Islet of Langerhans (tissue), 1 donor: ENCODE measurements around the gene BACE2.
"Not testable (repeated sequence)": the region's sequence is repeated elsewhere in the genome, so short reads cannot be mapped to it uniquely, and the experiment has no call there.

Experiments
- FAIRE-seq: peaks from one replicate; lab custom pipeline; 2011; peaks lifted over from hg19 to GRCh38; lab: Jason Lieb, UNC

The BACE2 gene

DNA sequence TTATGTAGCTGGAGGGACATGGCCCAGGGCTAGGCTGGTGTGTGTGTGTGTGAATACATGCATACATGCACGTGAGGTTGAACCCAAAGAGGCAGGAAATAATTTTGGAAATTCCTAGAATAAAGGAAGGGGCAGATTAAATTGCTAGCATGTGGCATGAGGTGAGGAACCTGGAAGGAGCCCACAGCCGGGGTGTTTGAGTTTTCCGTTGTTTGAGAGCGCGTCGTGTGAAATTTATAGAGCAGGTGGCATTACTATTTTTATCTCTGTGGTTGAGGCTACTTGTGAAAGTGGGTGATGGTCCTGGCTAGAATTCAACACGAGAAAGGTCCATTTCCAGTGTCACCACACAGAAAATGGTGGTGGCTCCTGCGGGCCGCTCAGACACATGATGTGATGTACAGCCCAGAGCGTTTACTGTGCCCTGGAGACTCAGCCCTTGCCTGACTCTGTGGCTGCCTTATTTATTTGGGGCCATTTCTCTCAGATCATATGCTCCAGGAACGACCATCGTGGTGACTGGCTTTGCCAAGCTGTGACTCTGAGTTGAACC is 48.0 kb downstream of the BACE2 start:
- no peak for FAIRE-seq

DNA sequence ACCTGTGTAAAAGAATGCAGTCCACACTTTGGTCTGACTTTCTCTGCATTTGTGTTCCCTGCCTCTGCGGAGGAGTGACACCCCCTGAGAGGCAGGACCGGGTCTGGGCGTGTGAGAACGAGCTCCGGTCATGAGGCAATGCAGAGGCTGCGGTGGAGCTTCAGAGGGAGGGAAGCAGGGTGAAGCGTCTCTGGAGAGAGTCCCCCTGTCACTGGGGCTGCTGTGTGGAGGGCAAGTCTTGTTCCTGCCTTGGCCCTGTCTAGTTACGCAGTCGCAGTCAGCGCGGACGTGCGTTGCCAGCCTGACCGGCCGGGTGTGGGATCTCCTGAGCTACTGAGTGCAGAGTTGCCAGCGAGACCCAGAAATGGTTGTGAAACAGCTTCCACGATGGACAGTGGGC is 48.5 kb downstream of the BACE2 start:
- FAIRE-seq, result no peak

DNA sequence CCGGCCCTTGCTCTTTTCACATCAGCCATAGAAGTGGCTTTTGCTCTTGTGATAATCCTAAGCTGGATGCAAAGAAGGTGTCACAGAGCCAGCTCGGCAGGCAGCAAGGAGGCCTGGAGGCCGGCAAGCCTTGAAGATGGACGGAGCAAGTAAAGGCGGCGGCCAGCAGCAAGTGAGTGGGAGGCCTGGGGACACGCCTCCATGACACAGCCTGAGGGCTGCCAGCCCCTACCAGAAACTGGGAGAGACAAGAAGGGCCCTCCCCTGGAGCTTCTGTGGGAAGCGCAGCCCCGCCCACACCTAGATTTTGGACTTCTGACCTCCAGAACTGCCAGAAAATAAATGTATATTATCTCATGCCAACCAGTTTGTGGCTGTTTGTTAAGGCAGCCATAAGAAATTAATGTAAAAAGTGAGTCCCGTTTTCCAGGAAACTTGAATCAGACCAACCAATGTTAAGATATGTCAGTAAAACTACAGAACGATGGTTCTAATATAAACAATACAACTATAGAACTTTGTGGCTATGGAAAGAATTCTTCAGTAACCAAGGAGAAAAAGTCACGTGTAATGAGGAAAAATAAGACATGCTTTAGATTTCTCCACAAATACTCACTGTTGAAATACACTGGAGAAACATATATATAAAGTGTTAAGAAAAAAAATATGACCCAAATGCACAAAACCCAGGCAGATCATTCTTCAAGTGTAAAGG is 49.9 kb downstream of the BACE2 start:
- FAIRE-seq, result no peak

- FAIRE-seq, result no peak
Observed at GRCh38 chr21:41219498-41220207, 51.7 kb downstream of the BACE2 start.

- no peak for FAIRE-seq
Observed at GRCh38 chr21:41220208-41220733, 52.3 kb downstream of the BACE2 start.

GRCh38 chr21:41222247-41223068 is 54.5 kb downstream of the BACE2 start:
- no peak for FAIRE-seq

DNA sequence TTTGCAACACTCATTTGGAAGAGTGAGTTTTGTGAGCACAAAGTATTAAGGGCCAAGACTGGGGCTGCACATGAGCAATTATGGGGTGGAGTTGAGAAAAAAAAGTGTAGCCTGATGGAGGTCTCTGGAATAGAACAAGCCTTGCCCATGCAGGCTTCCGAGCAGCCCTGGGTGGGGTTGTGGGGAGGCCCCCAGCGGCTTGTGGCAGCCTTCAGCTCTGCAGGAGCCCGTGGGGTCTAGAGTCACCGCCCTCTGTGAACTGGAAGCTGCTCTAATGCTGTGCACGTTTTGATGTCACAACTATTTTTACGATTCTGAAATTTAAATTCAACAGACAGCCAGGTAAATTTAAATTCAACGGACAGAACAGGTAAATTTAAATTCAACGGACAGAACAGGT is 58.9 kb downstream of the BACE2 start:
- FAIRE-seq, result no peak

GRCh38 chr21:41227357-41228005 is 59.5 kb downstream of the BACE2 start:
- no peak for FAIRE-seq

GRCh38 chr21:41228006-41228370 is 60.0 kb downstream of the BACE2 start:
- no peak for FAIRE-seq

DNA sequence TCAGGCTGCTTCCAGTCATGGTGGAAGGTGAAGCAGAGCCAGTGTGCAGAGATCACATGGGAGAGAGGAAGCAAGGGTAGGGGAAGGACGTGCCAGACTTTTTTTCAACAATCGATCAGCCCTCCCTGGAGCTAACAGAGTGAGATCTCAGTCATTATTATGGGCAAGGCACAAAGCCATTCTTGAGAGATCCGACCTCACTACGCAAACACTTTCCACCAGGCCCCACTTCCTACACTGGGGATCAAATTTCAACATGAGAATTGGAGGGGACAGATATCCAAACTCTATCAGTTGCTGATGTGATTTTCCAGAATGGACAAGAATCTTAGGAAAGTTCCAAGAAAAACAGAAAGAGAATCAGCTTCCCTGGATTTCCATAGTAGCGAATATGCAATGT is 60.5 kb downstream of the BACE2 start:
- no peak for FAIRE-seq

DNA sequence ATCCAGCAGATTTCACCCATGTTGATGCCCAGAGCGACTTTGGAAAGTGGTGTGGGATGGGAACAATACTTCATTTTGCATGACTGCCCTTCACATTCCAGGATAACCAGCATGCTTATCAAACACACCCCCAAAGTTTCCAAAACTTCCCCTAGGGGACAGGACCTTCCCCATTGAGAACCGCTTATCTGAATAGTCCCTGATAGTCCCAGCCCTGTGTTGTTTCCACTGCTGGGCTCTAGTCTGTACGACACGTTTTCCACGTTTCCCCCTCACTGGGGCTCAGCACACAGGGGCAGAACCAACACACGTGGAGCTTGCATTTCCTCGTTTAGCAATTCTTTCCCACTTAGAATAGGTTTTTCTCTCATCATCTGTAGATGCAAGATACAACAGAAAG is 61.0 kb downstream of the BACE2 start:
- FAIRE-seq, result no peak

DNA sequence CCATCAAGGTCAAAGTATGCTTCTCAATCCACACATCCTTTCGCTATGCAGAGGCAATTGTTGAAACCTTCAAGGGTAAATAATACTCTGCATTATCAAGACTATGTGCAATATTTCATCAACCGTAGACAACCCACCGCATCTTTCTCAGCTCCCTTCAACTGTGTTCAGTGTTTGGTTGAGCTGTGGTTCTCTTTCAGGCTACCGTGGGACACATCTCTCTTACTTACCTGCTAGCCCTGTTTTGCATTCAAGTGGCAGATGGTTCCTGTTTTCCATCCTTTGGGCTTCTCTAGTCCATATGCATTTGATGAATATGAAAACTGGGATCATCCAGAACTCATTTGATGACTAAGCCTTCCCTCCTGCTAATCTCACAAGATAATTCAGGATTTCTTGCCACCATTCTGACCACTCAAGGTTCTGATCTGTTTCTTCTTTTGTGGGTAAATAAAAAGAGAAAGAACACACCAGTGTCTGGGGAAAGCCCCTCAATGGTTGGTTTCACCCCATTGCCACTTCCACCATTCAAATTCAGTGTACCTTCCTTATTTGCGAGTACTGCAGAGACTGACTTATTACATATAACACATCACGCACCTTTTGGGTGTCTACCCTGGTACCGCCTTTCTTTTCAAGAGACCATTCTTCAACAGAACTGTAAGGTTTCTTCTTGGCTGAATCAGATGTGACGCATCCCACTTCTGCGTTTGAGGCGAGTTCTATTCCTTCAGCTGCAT is 61.7 kb downstream of the BACE2 start:
- no peak for FAIRE-seq

DNA sequence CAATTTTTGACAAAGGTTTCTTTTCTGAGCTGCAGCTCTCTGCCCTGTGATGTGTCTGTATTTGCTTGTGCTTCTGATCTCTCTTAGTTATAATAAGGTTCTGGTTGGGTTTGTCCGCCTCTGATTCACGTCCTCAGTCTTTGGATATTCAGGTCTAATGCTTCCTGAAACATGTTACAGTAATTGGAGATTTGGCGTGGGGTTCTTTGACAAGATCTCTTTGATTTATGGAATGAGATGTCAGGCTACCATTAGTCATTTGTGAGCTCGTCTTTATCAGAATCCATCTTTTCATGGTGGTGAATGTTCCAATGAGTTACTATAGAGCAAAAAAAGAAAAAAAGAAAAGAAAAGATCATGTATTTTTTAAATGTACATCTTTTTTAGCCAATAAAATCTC is 62.5 kb downstream of the BACE2 start:
- no peak for FAIRE-seq

GRCh38 chr21:41231060-41231459 is 63.1 kb downstream of the BACE2 start:
- FAIRE-seq, result no peak

GRCh38 chr21:41232013-41232412 is 64.1 kb downstream of the BACE2 start:
- no peak for FAIRE-seq

GRCh38 chr21:41233916-41234315 is 66.0 kb downstream of the BACE2 start:
- no peak for FAIRE-seq

- FAIRE-seq, result no peak
Observed at GRCh38 chr21:41234569-41234968, 66.6 kb downstream of the BACE2 start.

DNA sequence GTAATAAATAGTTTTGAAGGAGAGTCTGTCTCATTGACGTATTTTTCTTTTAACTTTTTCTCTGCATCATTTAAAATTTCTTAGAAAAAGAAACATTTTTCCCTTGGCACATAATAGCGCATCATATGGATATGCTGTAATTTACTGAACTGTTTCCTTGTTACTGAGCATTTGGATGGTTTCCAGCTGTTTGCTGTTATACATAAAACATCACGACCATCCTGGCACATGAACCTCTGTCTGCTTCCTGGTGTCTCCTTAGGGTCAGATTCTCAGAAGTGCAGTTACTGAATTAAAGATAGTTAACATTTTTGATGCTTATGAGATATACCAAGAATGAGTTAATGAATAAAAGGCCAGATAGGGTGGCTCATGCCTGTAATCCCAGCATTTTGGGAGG is 67.2 kb downstream of the BACE2 start:
- no peak for FAIRE-seq

DNA sequence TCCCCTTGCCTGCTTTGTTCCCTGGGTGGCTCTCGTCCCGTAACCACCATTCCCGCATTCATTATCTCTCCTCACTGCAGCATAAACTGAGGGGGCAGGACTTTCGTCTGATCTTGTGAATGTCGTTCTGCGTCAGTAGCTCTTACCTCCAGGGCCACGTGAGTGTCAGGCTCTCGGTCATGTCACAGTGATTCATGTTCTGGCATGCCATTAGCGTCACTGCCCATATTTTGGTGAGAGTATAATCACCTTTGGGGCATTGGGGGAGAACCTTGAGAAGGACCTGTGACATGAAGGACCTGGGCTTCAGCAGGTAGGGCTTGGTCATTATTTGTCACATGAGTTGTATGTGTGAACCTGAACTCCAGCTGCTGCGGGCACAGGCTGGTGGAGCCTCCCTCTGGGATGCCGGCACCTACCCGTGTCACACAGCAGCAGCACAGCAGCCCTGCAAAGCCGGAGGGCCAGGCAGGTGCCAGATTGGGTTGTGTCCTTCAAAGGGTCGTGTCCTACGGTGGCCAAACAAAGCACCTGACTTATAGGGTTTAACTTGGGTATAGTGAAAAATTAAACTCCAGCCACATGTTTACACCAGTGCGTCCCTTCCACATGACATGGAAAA is 68.5 kb downstream of the BACE2 start:
- FAIRE-seq, result no peak

- not testable (repeated sequence) for FAIRE-seq
Observed at GRCh38 chr21:41238081-41238796, 70.3 kb downstream of the BACE2 start.
